ENCODE data around the gene BCAM.
"Not testable (repeated sequence)": the region's sequence is repeated elsewhere in the genome, so short reads cannot be mapped to it uniquely, and the experiment has no call there.

Gene BCAM

GRCh38 chr19:44851427-44851826 is 42.5 kb downstream of the BCAM start:
- peak; percentile 44 for DNase-seq

GRCh38 chr19:44855606-44856005 is 46.7 kb downstream of the BCAM start:
- no peak for DNase-seq

- no peak for DNase-seq
These were observed 47.6 kb downstream of the BCAM start for GRCh38 chr19:44856421-44857083.

- no peak for DNase-seq
These were observed 48.9 kb downstream of the BCAM start for GRCh38 chr19:44857837-44858236.

GRCh38 chr19:44861576-44861975 is 52.7 kb downstream of the BCAM start:
- not testable (repeated sequence) for DNase-seq

- no peak for DNase-seq
These were observed 55.1 kb downstream of the BCAM start for GRCh38 chr19:44863990-44864389.

- DNase-seq = no peak
These were observed 56.4 kb downstream of the BCAM start for GRCh38 chr19:44865196-44865767.

- DNase-seq = no peak
These were observed 57.8 kb downstream of the BCAM start for GRCh38 chr19:44866664-44867063.

- DNase-seq = no peak
These were observed 58.7 kb downstream of the BCAM start for GRCh38 chr19:44867578-44867977.

GRCh38 chr19:44869733-44870470 is 61.0 kb downstream of the BCAM start:
- no peak for DNase-seq

All from NCI-H345 (cell line).